Measurements from ENCODE around the gene CYP2R1. TPM values are rescaled to one million over a fixed set of nuclear protein-coding genes. Genes with fewer than 3 reads are reported as not detected.

The CYP2R1 gene
- total and polyA plus RNA-seq, 8 donors = 11.5 to 34.8 (median 29.6) TPM

GRCh38 chr11:14842002-14842401, 50.0 kb downstream of the CYP2R1 start:
- TF ChIP-seq, protein P1, sequence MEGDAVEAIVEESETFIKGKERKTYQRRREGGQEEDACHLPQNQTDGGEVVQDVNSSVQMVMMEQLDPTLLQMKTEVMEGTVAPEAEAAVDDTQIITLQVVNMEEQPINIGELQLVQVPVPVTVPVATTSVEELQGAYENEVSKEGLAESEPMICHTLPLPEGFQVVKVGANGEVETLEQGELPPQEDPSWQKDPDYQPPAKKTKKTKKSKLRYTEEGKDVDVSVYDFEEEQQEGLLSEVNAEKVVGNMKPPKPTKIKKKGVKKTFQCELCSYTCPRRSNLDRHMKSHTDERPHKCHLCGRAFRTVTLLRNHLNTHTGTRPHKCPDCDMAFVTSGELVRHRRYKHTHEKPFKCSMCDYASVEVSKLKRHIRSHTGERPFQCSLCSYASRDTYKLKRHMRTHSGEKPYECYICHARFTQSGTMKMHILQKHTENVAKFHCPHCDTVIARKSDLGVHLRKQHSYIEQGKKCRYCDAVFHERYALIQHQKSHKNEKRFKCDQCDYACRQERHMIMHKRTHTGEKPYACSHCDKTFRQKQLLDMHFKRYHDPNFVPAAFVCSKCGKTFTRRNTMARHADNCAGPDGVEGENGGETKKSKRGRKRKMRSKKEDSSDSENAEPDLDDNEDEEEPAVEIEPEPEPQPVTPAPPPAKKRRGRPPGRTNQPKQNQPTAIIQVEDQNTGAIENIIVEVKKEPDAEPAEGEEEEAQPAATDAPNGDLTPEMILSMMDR (IDR thresholded peaks at IDR 0.05) = no peak
- DNase-seq = no peak
- no peak overlapping the region for H3K4me3 ChIP-seq
- peaks cover 0 to 11% of the 10 kb centered on the region in 2 donors for H3K36me3 ChIP-seq
- intact Hi-C loops (cut with DNase I) = no loop called here
- no peaks in the 10 kb centered on the region for H3K9me3 ChIP-seq
- H3K4me1 ChIP-seq = no peaks in the 10 kb centered on the region
- H3K27ac ChIP-seq = no peak overlapping the region
- no peak for ATAC-seq
- H3K27me3 ChIP-seq = no peaks in the 10 kb centered on the region

DNA sequence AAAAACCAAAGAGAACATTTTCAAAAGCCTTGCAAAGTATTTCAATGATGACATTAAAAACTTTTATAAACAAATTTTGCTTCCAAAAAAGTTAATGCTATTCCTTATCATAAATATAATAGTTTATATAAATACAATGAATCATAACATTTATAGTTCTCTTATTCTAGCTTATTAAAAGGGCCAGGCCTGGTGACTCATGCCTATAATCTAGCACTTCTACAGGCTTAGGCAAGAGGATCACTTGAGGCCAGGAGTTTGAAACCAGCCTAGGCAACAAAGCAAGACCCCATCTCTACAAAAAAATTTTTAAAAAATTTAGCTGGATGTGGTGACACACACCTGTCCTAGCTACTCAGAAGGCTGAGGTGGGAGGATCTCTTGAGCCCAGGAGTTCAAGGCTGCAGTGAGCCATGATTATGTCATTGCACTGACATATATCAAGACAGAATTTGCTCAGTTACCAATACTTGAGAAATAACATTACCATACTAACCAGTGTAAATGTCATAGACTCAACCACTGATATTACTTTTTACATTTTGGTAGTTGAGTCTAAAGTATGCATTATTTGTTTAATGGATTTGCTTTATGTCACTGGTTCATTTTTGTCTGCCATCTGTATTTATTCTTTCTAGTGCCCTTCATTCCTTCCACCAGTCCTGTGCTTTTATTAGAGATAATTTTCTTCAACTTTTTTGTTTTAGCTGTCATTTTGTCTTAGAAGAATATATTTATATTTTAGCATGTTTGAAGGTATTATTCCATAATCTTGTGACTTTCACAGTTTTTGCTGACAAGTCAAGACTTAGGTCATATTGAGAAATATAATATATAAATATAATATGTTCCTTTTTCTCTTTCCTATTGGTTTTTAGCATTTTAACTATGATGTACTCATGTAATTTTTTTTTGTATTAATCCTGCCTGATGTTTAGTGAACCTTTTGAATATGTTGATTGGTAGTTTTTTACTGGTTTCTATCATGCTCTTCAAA, 56.2 kb downstream of the CYP2R1 start:
- no peak for ATAC-seq
- no peak overlapping the region for H3K27ac ChIP-seq
- no peaks in the 10 kb centered on the region for H3K36me3 ChIP-seq
- TF ChIP-seq, protein P1 (IDR thresholded peaks at IDR 0.05) = no peak
- DNase-seq = peak in 1 of 4 donors; percentile 2
- no peaks in the 10 kb centered on the region for H3K27me3 ChIP-seq
- intact Hi-C loops (cut with DNase I) = no loop called here
- no peaks in the 10 kb centered on the region for H3K9me3 ChIP-seq
- H3K4me1 ChIP-seq = no peaks in the 10 kb centered on the region
- H3K4me3 ChIP-seq = no peak overlapping the region

Other genes with a start within 250 kb of the CYP2R1 start
- gene PDE3B, start 248.4 kb downstream of the CYP2R1 start, total RNA-seq = 10 to 100 TPM; 17.0 to 20.8 TPM
- 10 to 100 TPM; 27.8 to 36.2 (median 31.7) TPM for gene PDE3B, start 248.4 kb downstream of the CYP2R1 start, polyA plus RNA-seq (ENCODE audit: insufficient read length in 6 of 6)
- gene CALCA, start 80.1 kb upstream of the CYP2R1 start, total RNA-seq = 1 to 10 TPM in 1 of 2 donors, under 1 TPM in 1; 0.41 to 1.3 TPM
- 1 to 10 TPM; 2.0 to 3.1 (median 2.6) TPM for gene CALCA, start 80.1 kb upstream of the CYP2R1 start, polyA plus RNA-seq (ENCODE audit: insufficient read length in 6 of 6)
- under 1 TPM in 1 of 2 donors, not detected in 1; 0.17 TPM for gene CALCB, start 181.4 kb upstream of the CYP2R1 start, total RNA-seq
- under 1 TPM; 0.11 to 0.28 (median 0.18) TPM for gene CALCB, start 181.4 kb upstream of the CYP2R1 start, polyA plus RNA-seq (ENCODE audit: insufficient read length in 6 of 6)
- under 1 TPM; 0.52 to 0.79 TPM for gene INSC, start 222.7 kb upstream of the CYP2R1 start, total RNA-seq
- gene INSC, start 222.7 kb upstream of the CYP2R1 start, polyA plus RNA-seq (ENCODE audit: insufficient read length in 6 of 6) = 1 to 10 TPM in 1 of 6 donors, under 1 TPM in 5; 0.34 to 1.1 (median 0.57) TPM